ENCODE results near the gene EFHC1.

Gene EFHC1, protein sequence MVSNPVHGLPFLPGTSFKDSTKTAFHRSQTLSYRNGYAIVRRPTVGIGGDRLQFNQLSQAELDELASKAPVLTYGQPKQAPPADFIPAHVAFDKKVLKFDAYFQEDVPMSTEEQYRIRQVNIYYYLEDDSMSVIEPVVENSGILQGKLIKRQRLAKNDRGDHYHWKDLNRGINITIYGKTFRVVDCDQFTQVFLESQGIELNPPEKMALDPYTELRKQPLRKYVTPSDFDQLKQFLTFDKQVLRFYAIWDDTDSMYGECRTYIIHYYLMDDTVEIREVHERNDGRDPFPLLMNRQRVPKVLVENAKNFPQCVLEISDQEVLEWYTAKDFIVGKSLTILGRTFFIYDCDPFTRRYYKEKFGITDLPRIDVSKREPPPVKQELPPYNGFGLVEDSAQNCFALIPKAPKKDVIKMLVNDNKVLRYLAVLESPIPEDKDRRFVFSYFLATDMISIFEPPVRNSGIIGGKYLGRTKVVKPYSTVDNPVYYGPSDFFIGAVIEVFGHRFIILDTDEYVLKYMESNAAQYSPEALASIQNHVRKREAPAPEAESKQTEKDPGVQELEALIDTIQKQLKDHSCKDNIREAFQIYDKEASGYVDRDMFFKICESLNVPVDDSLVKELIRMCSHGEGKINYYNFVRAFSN

DNA sequence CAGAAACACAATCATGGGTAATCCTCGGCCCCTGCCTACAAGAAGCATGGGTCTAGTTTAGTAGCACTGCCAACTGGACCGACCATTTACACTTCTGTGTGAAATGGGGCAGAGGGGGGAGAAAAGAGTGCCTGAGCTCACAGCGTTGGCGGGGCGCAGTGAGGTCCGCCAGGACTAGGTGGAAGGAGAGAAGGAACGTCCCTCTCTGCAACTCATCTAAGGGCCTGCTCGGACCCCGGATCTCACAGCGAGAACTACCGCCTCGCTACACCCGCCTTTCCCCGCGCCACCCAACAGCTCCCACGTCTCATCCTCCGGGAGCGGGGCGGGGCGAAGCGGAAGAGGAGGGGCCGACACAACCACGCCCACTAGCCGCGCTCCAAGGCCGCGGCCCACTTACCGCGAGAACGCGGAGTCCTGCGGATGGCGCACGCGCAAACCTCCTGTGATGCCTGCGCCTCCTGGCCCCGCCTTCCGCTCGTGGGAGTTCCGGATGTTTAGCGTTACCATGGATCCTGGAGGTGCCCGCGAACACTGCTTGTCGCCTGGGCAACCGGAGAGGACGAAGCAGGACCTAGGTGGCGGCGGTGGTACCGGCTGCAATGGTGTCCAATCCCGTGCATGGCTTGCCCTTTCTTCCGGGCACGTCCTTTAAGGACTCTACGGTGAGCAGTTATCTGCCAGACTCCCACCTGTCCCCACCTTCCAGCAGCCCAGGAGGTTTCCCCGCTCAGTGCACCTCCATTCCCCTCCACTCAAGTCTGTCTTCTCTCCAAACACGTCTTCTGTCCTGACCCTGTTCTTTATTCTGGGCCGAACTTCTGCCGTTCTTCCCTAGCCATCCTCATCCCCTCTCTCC lies at the start of gene EFHC1:
Gene EFHC1, plus strand, starts transcription at position 534 of the 859 bp plus-strand sequence. Its CDS starts 69 bp downstream, at position 603.
- no peaks in the 10 kb centered on the region for H3K27me3 ChIP-seq (replicated peaks; ENCODE audit: control insufficient read depth, insufficient read depth, low read length)
- H3K4me3 ChIP-seq (ENCODE audit: low read length): peak within 1 kb of the TSS; percentile 90
- H3K4me1 ChIP-seq (ENCODE audit: control insufficient read depth, insufficient read depth, low read length): peaks cover 71% of the 10 kb centered on the region
- DNase-seq (ENCODE audit: low read depth): peak; percentile 100
- H3K36me3 ChIP-seq (ENCODE audit: control insufficient read depth, insufficient read depth, low read length, severe bottlenecking): no peaks in the 10 kb centered on the region
- H3K9ac ChIP-seq (ENCODE audit: low read length): peak within 1 kb of the TSS; percentile 94
- H3K9me3 ChIP-seq (ENCODE audit: control insufficient read depth, low read length): no peaks in the 10 kb centered on the region

DNA sequence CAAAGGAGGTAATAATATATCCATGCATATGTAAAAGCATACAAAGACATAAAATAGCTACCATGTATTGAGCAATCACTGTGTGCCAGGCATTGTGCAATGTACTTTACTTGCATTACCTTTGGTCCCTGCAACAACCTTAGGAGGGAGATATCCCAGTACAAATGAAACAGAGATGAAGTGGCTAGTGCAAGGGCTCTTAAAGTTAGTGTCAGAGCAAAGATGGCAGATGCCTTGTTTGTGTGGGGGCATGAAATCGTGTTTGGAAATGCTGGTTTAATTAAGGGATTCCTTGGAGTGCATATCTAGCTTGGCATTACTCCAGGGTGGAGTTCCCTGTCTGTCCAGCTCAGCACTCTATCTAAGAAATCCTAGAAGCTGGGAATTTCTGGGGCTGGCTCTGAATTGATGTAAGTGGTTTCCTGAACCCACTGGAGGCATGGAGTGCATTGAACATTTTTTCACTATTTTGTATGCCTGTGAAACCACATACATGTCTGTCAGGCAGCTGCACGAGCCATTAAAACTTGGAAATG lies 48.4 kb upstream of the EFHC1 start:
- no peaks in the 10 kb centered on the region for H3K4me1 ChIP-seq (ENCODE audit: control insufficient read depth, insufficient read depth, low read length)
- DNase-seq (ENCODE audit: low read depth): no peak
- H3K9me3 ChIP-seq (ENCODE audit: control insufficient read depth, low read length): no peaks in the 10 kb centered on the region
- H3K36me3 ChIP-seq (ENCODE audit: control insufficient read depth, insufficient read depth, low read length, severe bottlenecking): no peaks in the 10 kb centered on the region
- no peak overlapping the region for H3K4me3 ChIP-seq (ENCODE audit: low read length)
- H3K27me3 ChIP-seq (replicated peaks; ENCODE audit: control insufficient read depth, insufficient read depth, low read length): no peaks in the 10 kb centered on the region
- H3K9ac ChIP-seq (ENCODE audit: low read length): no peak overlapping the region

GRCh38 chr6:52373151-52373690 lies 46.9 kb upstream of the EFHC1 start:
- Histone ChIP-seq H3K27me3 (replicated peaks; ENCODE audit: control insufficient read depth, insufficient read depth, low read length) (no peaks in the 10 kb centered on the region), H3K4me3 (ENCODE audit: low read length) (no peak overlapping the region), H3K9me3 (ENCODE audit: control insufficient read depth, low read length) (no peaks in the 10 kb centered on the region), H3K4me1 (ENCODE audit: control insufficient read depth, insufficient read depth, low read length) (no peaks in the 10 kb centered on the region), H3K36me3 (ENCODE audit: control insufficient read depth, insufficient read depth, low read length, severe bottlenecking) (no peaks in the 10 kb centered on the region), H3K9ac (ENCODE audit: low read length) (no peak overlapping the region)
- DNase-seq (ENCODE audit: low read depth): no peak

DNA sequence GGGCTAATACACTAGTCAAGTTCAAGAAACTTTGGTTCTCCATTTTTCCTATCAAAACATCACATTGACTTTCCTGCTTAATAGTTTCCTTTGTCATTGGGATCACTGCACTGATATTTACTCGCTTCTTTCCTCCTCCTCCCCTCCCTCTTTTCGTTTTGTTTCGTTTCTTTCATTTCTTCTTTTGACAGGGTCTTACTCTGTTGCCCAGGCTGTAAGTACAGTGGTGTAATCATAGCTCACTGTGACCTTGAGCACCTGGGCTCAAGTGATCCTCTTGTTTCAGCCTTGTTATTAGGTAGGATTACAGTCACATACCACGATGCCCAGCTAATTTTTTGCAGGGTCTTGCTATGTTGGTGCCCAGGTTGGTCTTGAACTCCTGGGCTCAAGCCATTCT lies 45.9 kb upstream of the EFHC1 start:
- no peaks in the 10 kb centered on the region for H3K27me3 ChIP-seq (replicated peaks; ENCODE audit: control insufficient read depth, insufficient read depth, low read length)

DNA sequence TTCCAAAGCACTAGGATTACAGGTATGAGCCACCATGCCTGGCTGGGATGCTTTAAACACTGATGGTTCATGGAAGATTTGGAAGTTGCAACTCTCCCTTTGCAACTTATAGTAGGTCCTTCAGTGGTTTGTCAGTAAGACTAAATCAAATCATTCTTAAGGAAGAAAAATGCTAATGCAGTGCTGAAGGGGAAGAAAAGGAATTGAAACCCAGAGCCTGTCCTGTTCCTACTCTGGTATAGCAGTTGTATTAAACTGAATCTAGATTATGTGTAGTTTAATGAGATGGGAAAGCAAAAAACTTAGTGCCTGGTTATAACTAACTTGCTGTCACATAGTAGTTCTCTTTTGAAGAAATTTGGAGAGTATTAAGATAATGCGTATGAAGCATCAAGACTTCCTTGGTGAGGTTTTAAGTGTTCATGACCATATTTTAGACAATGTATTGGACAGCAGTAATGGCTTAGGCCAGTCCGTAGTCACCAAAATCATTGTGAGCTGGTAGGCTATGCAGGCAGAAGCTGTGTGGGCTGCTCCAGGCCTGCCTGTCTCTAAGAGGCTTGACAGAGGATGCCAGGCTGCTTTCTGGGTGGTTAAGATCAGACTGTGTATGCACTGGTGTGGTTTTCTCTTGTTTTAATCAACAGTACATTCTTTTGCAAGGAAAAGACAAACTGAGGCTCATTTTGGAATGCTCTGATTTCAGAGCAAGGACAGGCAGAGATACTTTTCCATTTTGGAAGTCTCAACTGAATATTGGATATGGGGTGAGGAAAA lies 44.2 kb upstream of the EFHC1 start:
- H3K4me3 ChIP-seq (ENCODE audit: low read length): no peak overlapping the region
- H3K4me1 ChIP-seq (ENCODE audit: control insufficient read depth, insufficient read depth, low read length): no peaks in the 10 kb centered on the region
- H3K27me3 ChIP-seq (replicated peaks; ENCODE audit: control insufficient read depth, insufficient read depth, low read length): no peaks in the 10 kb centered on the region
- no peak overlapping the region for H3K9ac ChIP-seq (ENCODE audit: low read length)
- DNase-seq (ENCODE audit: low read depth): no peak
- H3K36me3 ChIP-seq (ENCODE audit: control insufficient read depth, insufficient read depth, low read length, severe bottlenecking): no peaks in the 10 kb centered on the region
- H3K9me3 ChIP-seq (ENCODE audit: control insufficient read depth, low read length): no peaks in the 10 kb centered on the region

More for the DNA sequence above, 45.9 kb upstream of the EFHC1 start:
- no peak overlapping the region for H3K4me3 ChIP-seq (ENCODE audit: low read length)
- H3K9me3 ChIP-seq (ENCODE audit: control insufficient read depth, low read length): no peaks in the 10 kb centered on the region
- DNase-seq (ENCODE audit: low read depth): no peak
- no peaks in the 10 kb centered on the region for H3K36me3 ChIP-seq (ENCODE audit: control insufficient read depth, insufficient read depth, low read length, severe bottlenecking)
- no peak overlapping the region for H3K9ac ChIP-seq (ENCODE audit: low read length)
- H3K4me1 ChIP-seq (ENCODE audit: control insufficient read depth, insufficient read depth, low read length): no peaks in the 10 kb centered on the region

DNA sequence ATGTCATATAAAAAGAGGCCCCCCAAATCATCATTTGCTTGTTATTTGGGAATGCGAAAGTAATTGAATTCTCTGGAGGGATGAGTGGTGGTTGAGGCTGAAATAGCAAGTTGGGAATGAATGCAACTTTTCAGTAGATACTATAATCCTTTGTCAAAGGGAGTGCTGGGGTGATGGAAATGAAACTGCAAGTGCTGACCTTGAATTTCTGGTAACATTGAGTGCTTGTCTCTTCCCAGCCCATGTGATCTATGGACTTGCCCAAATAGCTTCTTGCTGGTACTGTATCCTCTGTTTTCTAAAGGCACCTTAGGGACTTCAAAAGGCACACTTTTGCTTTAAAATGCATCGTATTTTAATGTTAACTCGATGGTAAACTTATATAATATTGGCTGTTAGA lies 43.4 kb upstream of the EFHC1 start:
- Histone ChIP-seq H3K9ac (ENCODE audit: low read length) (no peak overlapping the region), H3K36me3 (ENCODE audit: control insufficient read depth, insufficient read depth, low read length, severe bottlenecking) (no peaks in the 10 kb centered on the region), H3K27me3 (replicated peaks; ENCODE audit: control insufficient read depth, insufficient read depth, low read length) (no peaks in the 10 kb centered on the region), H3K4me3 (ENCODE audit: low read length) (no peak overlapping the region), H3K4me1 (ENCODE audit: control insufficient read depth, insufficient read depth, low read length) (no peaks in the 10 kb centered on the region), H3K9me3 (ENCODE audit: control insufficient read depth, low read length) (no peaks in the 10 kb centered on the region)
- DNase-seq (ENCODE audit: low read depth): no peak

DNA sequence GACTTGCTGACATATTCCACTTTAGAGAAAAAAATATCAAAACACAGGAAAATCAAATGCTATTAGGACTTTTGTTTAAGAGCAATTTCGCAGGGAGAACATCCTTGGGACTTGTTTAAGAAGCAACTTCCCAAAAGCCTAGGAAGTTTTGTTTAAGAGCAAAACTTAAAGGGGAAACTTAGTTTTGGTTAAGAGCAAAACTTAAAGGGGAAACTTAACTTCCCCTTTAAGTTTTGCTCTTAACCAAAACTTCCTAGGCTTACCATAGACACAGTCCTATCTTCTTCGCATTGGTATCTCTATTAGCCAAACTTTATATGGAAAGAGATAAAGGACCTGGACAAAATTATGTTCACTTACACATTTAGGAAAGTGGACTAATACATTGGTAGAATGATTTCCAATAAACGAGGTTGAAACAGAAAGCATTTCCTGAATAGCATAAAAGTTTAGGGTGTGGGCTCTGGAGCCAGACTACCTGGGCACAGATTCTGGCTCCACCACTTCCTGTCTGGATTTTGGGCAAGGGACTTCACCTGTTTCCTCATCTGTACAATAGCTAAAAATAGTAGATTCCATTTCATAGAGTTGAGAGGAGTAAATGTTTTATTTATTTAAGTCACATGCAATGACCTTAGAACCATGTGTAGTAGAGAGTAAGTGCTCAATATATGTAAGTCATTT lies 42.5 kb upstream of the EFHC1 start:
- no peak for DNase-seq (ENCODE audit: low read depth)
- no peaks in the 10 kb centered on the region for H3K36me3 ChIP-seq (ENCODE audit: control insufficient read depth, insufficient read depth, low read length, severe bottlenecking)

GRCh38 chr6:52381249-52381648 lies 38.9 kb upstream of the EFHC1 start:
- DNase-seq (ENCODE audit: low read depth): no peak
- H3K4me1 ChIP-seq (ENCODE audit: control insufficient read depth, insufficient read depth, low read length): no peaks in the 10 kb centered on the region
- no peak overlapping the region for H3K9ac ChIP-seq (ENCODE audit: low read length)
- no peak overlapping the region for H3K4me3 ChIP-seq (ENCODE audit: low read length)
- no peaks in the 10 kb centered on the region for H3K9me3 ChIP-seq (ENCODE audit: control insufficient read depth, low read length)
- no peaks in the 10 kb centered on the region for H3K36me3 ChIP-seq (ENCODE audit: control insufficient read depth, insufficient read depth, low read length, severe bottlenecking)
- no peaks in the 10 kb centered on the region for H3K27me3 ChIP-seq (replicated peaks; ENCODE audit: control insufficient read depth, insufficient read depth, low read length)

More for the DNA sequence above, 42.5 kb upstream of the EFHC1 start:
- Histone ChIP-seq H3K27me3 (replicated peaks; ENCODE audit: control insufficient read depth, insufficient read depth, low read length) (no peaks in the 10 kb centered on the region), H3K9me3 (ENCODE audit: control insufficient read depth, low read length) (no peaks in the 10 kb centered on the region), H3K9ac (ENCODE audit: low read length) (no peak overlapping the region), H3K4me3 (ENCODE audit: low read length) (no peak overlapping the region), H3K4me1 (ENCODE audit: control insufficient read depth, insufficient read depth, low read length) (no peaks in the 10 kb centered on the region)

- no peak for DNase-seq (ENCODE audit: low read depth)
- Histone ChIP-seq H3K9me3 (ENCODE audit: control insufficient read depth, low read length) (no peaks in the 10 kb centered on the region), H3K4me1 (ENCODE audit: control insufficient read depth, insufficient read depth, low read length) (no peaks in the 10 kb centered on the region), H3K36me3 (ENCODE audit: control insufficient read depth, insufficient read depth, low read length, severe bottlenecking) (no peaks in the 10 kb centered on the region), H3K9ac (ENCODE audit: low read length) (no peak overlapping the region), H3K27me3 (replicated peaks; ENCODE audit: control insufficient read depth, insufficient read depth, low read length) (no peaks in the 10 kb centered on the region), H3K4me3 (ENCODE audit: low read length) (no peak overlapping the region)
These were observed 35.9 kb upstream of the EFHC1 start for GRCh38 chr6:52384145-52384766.

DNA sequence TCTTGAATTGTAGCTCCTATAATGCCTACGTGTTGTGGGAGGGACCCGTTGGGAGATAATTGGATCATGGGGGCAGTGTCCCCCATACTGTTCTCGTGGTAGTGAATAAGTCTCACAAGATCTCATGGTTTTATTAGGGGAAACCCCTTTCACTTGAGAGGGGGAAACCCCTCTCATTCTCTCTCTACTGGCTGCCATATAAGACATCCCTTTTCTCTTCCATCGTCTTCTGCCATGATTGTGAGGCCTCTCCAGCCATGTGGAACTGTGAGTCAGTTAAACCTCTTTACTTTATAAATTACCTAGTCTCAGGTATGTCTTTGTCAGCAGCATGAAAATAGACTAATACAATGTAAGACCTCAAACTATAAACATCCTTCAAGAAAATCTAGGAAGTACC lies 35.1 kb upstream of the EFHC1 start:
- Histone ChIP-seq H3K27me3 (replicated peaks; ENCODE audit: control insufficient read depth, insufficient read depth, low read length) (no peaks in the 10 kb centered on the region), H3K4me1 (ENCODE audit: control insufficient read depth, insufficient read depth, low read length) (peaks cover 7% of the 10 kb centered on the region), H3K4me3 (ENCODE audit: low read length) (no peak overlapping the region), H3K36me3 (ENCODE audit: control insufficient read depth, insufficient read depth, low read length, severe bottlenecking) (no peaks in the 10 kb centered on the region), H3K9ac (ENCODE audit: low read length) (no peak overlapping the region), H3K9me3 (ENCODE audit: control insufficient read depth, low read length) (no peaks in the 10 kb centered on the region)
- DNase-seq (ENCODE audit: low read depth): no peak
